Mesothelial cell of epicardium (in vitro differentiated cells): ENCODE data around the gene SLC44A3. TPM values are rescaled to one million over a fixed set of nuclear protein-coding genes. Genes with fewer than 3 reads are reported as not detected.
A peak's percentile ranks its signal among the peaks of the same experiment; 100 is the strongest.

Source experiments
- DNase-seq, 2 experiments: peaks; one replicate each; pipeline ENCODE4 v3.0.0; 2021; ENCODE audit warnings: low spot score in 2 of 2; ENCODE audit not compliant: unreplicated experiment in 2 of 2
- H3K27ac Mint-ChIP-seq: 2 replicates; pipeline ENCODE4 v1.8.0; 2021; ENCODE audit warnings: mixed read lengths
- H3K27me3 Mint-ChIP-seq: 2 replicates; pipeline ENCODE4 v1.8.0; 2021; ENCODE audit warnings: low read depth, mixed read lengths
- H3K36me3 Mint-ChIP-seq: 2 replicates; pipeline ENCODE4 v1.8.0; 2021; ENCODE audit warnings: mixed read lengths
- H3K4me1 Mint-ChIP-seq: 2 replicates; pipeline ENCODE4 v1.8.0; 2021; ENCODE audit warnings: mixed read lengths
- H3K4me3 Mint-ChIP-seq: 2 replicates; pipeline ENCODE4 v1.8.0; 2021; ENCODE audit warnings: mild to moderate bottlenecking, moderate library complexity, mixed read lengths
- H3K9me3 Mint-ChIP-seq: 2 replicates; pipeline ENCODE4 v1.8.0; 2021; ENCODE audit warnings: mixed read lengths
- CTCF ChIP-seq: fragments of 200-600 bp; sonication (generic); IDR thresholded peaks from one replicate; pipeline ENCODE4 v1.5.0; 2021; ENCODE audit warnings: antibody characterized with exemption; ENCODE audit not compliant: unreplicated experiment
- total RNA-seq: library from RNA; stranded (reverse); gene quantifications from 3 replicates; pipeline ENCODE4 v1.2.1, GENCODE V29; 2021

The SLC44A3 gene
- total RNA-seq, 1 donor from 2014 or later: 9.2 TPM

- Mint-ChIP-seq H3K27ac (no peak overlapping the region), H3K9me3 (no peaks in the 10 kb centered on the region), H3K27me3 (no peaks in the 10 kb centered on the region), H3K4me3 (no peak overlapping the region), H3K36me3 (peaks cover 57% of the 10 kb centered on the region), H3K4me1 (no peaks in the 10 kb centered on the region)
- no peak for DNase-seq
- TF ChIP-seq CTCF: no peak
Measured at GRCh38 chr1:94894630-94895029, 74.5 kb downstream of the SLC44A3 start.

GRCh38 chr1:94895518-94895917 lies 75.4 kb downstream of the SLC44A3 start:
- Mint-ChIP-seq H3K4me3 (no peak overlapping the region), H3K36me3 (peaks cover 57% of the 10 kb centered on the region), H3K27ac (peak overlapping the region; percentile 3), H3K9me3 (no peaks in the 10 kb centered on the region), H3K27me3 (no peaks in the 10 kb centered on the region), H3K4me1 (no peaks in the 10 kb centered on the region)
- DNase-seq: no peak
- no peak for TF ChIP-seq CTCF

- Mint-ChIP-seq H3K4me1 (peaks cover 15% of the 10 kb centered on the region), H3K36me3 (peaks cover 44% of the 10 kb centered on the region), H3K27me3 (no peaks in the 10 kb centered on the region), H3K9me3 (no peaks in the 10 kb centered on the region), H3K27ac (peak overlapping the region; percentile 19), H3K4me3 (no peak overlapping the region)
- DNase-seq: no peak
- no peak for TF ChIP-seq CTCF
Measured at GRCh38 chr1:94898491-94899385, 78.6 kb downstream of the SLC44A3 start.

- H3K36me3 Mint-ChIP-seq: peaks cover 36% of the 10 kb centered on the region
- H3K9me3 Mint-ChIP-seq: no peaks in the 10 kb centered on the region
- TF ChIP-seq CTCF: no peak
- H3K4me3 Mint-ChIP-seq: no peak overlapping the region
- no peak overlapping the region for H3K27ac Mint-ChIP-seq
- no peak for DNase-seq
- H3K27me3 Mint-ChIP-seq: no peaks in the 10 kb centered on the region
- peaks cover 22% of the 10 kb centered on the region for H3K4me1 Mint-ChIP-seq
Measured at GRCh38 chr1:94899756-94900155, 79.6 kb downstream of the SLC44A3 start.

- no peak overlapping the region for H3K4me3 Mint-ChIP-seq
- TF ChIP-seq CTCF: no peak
- no peaks in the 10 kb centered on the region for H3K27me3 Mint-ChIP-seq
- peaks cover 35% of the 10 kb centered on the region for H3K4me1 Mint-ChIP-seq
- H3K36me3 Mint-ChIP-seq: peaks cover 26% of the 10 kb centered on the region
- H3K27ac Mint-ChIP-seq: peak overlapping the region; percentile 58
- H3K9me3 Mint-ChIP-seq: no peaks in the 10 kb centered on the region
- no peak for DNase-seq
Measured at GRCh38 chr1:94901841-94902240, 81.7 kb downstream of the SLC44A3 start.
